GM12864 (cell line): Measurements from ENCODE around the gene AMPD3.

Experiments
- DNase-seq: peaks from one replicate; pipeline ENCODE4 v3.0.0-alpha.2; 2011; ENCODE audit warnings: low read depth
- H3K4me3 ChIP-seq: 2 replicates; pipeline ENCODE4 v1.5.1; 2011; ENCODE audit warnings: mild to moderate bottlenecking, low read depth, low read length, control low read depth
- TF ChIP-seq, protein P1 (sequence below): IDR thresholded peaks from 2 replicates; pipeline ENCODE4 v1.5.1; 2011; ENCODE audit warnings: low read depth, mild to moderate bottlenecking, moderate library complexity, low read length, control low read depth, inconsistent platforms; ENCODE audit errors: missing control alignments

AMPD3 gene

DNA sequence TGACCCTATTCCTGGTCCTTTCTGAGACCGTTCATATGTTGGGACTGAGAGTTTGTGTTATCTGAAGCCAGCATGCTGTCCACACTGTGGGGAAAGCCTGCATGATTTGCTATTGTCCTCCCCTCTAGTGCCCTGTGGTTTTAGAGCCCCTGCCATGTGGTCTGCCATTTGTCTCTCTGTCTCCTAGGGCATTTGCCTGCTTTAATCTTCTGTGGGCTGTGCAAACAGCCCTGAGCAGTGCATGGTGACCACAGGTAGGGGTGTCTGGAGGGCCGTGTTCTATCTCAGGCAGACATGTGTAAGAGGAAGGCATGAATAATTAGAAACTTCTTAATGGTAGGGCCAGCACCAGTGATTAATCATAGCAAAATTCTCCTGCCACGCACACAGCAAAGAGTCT is 23.0 kb downstream of the AMPD3 start:
- no peak overlapping the region for H3K4me3 ChIP-seq
- DNase-seq = no peak
- TF ChIP-seq, protein P1, sequence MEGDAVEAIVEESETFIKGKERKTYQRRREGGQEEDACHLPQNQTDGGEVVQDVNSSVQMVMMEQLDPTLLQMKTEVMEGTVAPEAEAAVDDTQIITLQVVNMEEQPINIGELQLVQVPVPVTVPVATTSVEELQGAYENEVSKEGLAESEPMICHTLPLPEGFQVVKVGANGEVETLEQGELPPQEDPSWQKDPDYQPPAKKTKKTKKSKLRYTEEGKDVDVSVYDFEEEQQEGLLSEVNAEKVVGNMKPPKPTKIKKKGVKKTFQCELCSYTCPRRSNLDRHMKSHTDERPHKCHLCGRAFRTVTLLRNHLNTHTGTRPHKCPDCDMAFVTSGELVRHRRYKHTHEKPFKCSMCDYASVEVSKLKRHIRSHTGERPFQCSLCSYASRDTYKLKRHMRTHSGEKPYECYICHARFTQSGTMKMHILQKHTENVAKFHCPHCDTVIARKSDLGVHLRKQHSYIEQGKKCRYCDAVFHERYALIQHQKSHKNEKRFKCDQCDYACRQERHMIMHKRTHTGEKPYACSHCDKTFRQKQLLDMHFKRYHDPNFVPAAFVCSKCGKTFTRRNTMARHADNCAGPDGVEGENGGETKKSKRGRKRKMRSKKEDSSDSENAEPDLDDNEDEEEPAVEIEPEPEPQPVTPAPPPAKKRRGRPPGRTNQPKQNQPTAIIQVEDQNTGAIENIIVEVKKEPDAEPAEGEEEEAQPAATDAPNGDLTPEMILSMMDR = no peak

GRCh38 chr11:10478574-10479550 is 23.8 kb downstream of the AMPD3 start:
- DNase-seq = no peak
- no peak overlapping the region for H3K4me3 ChIP-seq
- TF ChIP-seq, protein P1 = no peak

- no peak overlapping the region for H3K4me3 ChIP-seq
- TF ChIP-seq, protein P1 = no peak
- no peak for DNase-seq
Measured at GRCh38 chr11:10480026-10480425, 25.0 kb downstream of the AMPD3 start.

DNA sequence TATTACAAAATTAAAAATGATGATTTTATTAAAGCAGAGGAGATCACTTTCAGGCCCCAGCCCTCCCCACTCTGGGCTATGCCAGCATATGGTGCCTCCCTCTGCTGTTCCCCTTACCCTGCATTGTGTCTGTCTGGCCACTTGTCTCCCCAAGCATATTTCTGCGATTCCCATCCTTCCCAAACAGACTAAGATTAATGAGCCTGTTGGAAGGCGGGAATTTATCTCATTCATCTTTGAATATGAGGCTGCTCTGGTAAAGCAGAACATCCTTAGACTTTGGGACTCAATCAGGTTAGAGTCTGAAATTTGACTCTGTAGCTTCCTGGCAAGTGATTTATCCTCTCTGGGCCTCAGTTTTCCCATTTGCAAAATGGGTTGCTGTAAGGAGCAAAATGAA is 25.7 kb downstream of the AMPD3 start:
- TF ChIP-seq, protein P1 = no peak
- H3K4me3 ChIP-seq = no peak overlapping the region
- DNase-seq = no peak

GRCh38 chr11:10481560-10482349 is 26.7 kb downstream of the AMPD3 start:
- H3K4me3 ChIP-seq = no peak overlapping the region
- TF ChIP-seq, protein P1 = no peak
- DNase-seq = no peak

- TF ChIP-seq, protein P1 = no peak
- no peak for DNase-seq
- no peak overlapping the region for H3K4me3 ChIP-seq
Measured at GRCh38 chr11:10483174-10483573, 28.1 kb downstream of the AMPD3 start.
